SU-DHL-6 (cell line): ENCODE data around the gene TBX5.

Source experiments
- H2AFZ ChIP-seq: fragments of 200-600 bp; sonication (generic); 2 replicates; pipeline ENCODE4 v1.6.1; 2014; ENCODE audit warnings: low read depth, mild to moderate bottlenecking, moderate library complexity, mixed read lengths, antibody characterized with exemption, low read length; ENCODE audit not compliant: severe bottlenecking
- H3F3A ChIP-seq: fragments of 200-600 bp; shearing (Covaris generic); 2 replicates; pipeline ENCODE4 v1.6.0; 2016; ENCODE audit warnings: antibody characterized with exemption, mild to moderate bottlenecking; ENCODE audit not compliant: insufficient read depth
- H3K27ac ChIP-seq: fragments of 200-600 bp; sonication (generic); 2 replicates; pipeline ENCODE4 v1.5.1; 2016; ENCODE audit warnings: low read depth, mild to moderate bottlenecking, low read length, moderate library complexity, mixed read lengths
- H3K27me3 ChIP-seq: fragments of 200-600 bp; sonication (generic), shearing (Covaris generic); 2 replicates; pipeline ENCODE4 v1.6.0; 2014; ENCODE audit warnings: mild to moderate bottlenecking, low read length
- H3K36me3 ChIP-seq: fragments of 200-600 bp; sonication (generic); 2 replicates; pipeline ENCODE4 v1.6.1; 2014; ENCODE audit warnings: mild to moderate bottlenecking, low read length, mixed read lengths
- H3K4me2 ChIP-seq: fragments of 300-600, 200-600 bp; shearing (Covaris generic), sonication (generic); 2 replicates; pipeline ENCODE4 v1.6.0; 2014; ENCODE audit warnings: low read length, low read depth, mild to moderate bottlenecking; ENCODE audit not compliant: poor library complexity, severe bottlenecking
- H3K4me3 ChIP-seq: fragments of 200-600 bp; sonication (generic); 2 replicates; pipeline ENCODE4 v1.5.1; 2014; ENCODE audit warnings: antibody characterized with exemption, low read length, mild to moderate bottlenecking, mixed read lengths; ENCODE audit not compliant: insufficient read depth, poor library complexity, severe bottlenecking
- H3K79me2 ChIP-seq: fragments of 200-600 bp; sonication (generic); 2 replicates; pipeline ENCODE4 v1.6.1; 2014; ENCODE audit warnings: mild to moderate bottlenecking, low read length, moderate library complexity; ENCODE audit not compliant: insufficient read depth
- H3K9ac ChIP-seq: fragments of 200-600 bp; sonication (generic); 2 replicates; pipeline ENCODE4 v1.7.0; 2014; ENCODE audit warnings: mild to moderate bottlenecking, low read length
- H3K9me2 ChIP-seq: fragments of 200-600 bp; sonication (generic); replicated peaks from 2 replicates; pipeline ENCODE4 v1.6.1; 2014; ENCODE audit warnings: low read length; ENCODE audit not compliant: insufficient read depth
- H3K9me3 ChIP-seq: fragments of 200-600 bp; sonication (generic); 2 replicates; pipeline ENCODE4 v1.6.1; 2014; ENCODE audit warnings: low read length, mixed read lengths; ENCODE audit not compliant: insufficient read depth
- H4K20me1 ChIP-seq: fragments of 200-600 bp; sonication (generic); 2 replicates; pipeline ENCODE4 v1.6.1; 2014; ENCODE audit warnings: low read depth, mild to moderate bottlenecking, antibody characterized with exemption, low read length, moderate library complexity, mixed read lengths
- EZH2phosphoT487 ChIP-seq: fragments of 200-600 bp; sonication (generic), shearing (Covaris generic); conservative IDR thresholded peaks from 2 replicates; pipeline ENCODE4 v1.6.1; 2018; ENCODE audit warnings: mild to moderate bottlenecking, antibody characterized with exemption, low read length, moderate library complexity, mixed read lengths
- TF ChIP-seq, protein P1 (sequence below): fragments of 200-600 bp; sonication (generic); IDR thresholded peaks from one replicate; pipeline ENCODE4 v1.5.1; 2017; ENCODE audit warnings: antibody characterized with exemption, mild to moderate bottlenecking, low read length, moderate library complexity; ENCODE audit not compliant: insufficient read depth, poor library complexity, severe bottlenecking

Gene TBX5

GRCh38 chr12:114395233-114395632, 10.7 kb downstream of the TBX5 start:
- Histone ChIP-seq H3K4me3 (no peak overlapping the region), H3K27me3 (no peaks in the 10 kb centered on the region), H3F3A (no peaks in the 10 kb centered on the region), H3K79me2 (no peaks in the 10 kb centered on the region), H3K27ac (no peak overlapping the region), H2AFZ (no peak overlapping the region), H3K4me2 (no peak overlapping the region), H3K36me3 (no peaks in the 10 kb centered on the region), H4K20me1 (no peaks in the 10 kb centered on the region), H3K9me3 (no peaks in the 10 kb centered on the region), H3K9ac (no peak overlapping the region), H3K9me2 (no peaks in the 10 kb centered on the region)
- TF ChIP-seq EZH2phosphoT487 = no peak
- TF ChIP-seq, protein P1, sequence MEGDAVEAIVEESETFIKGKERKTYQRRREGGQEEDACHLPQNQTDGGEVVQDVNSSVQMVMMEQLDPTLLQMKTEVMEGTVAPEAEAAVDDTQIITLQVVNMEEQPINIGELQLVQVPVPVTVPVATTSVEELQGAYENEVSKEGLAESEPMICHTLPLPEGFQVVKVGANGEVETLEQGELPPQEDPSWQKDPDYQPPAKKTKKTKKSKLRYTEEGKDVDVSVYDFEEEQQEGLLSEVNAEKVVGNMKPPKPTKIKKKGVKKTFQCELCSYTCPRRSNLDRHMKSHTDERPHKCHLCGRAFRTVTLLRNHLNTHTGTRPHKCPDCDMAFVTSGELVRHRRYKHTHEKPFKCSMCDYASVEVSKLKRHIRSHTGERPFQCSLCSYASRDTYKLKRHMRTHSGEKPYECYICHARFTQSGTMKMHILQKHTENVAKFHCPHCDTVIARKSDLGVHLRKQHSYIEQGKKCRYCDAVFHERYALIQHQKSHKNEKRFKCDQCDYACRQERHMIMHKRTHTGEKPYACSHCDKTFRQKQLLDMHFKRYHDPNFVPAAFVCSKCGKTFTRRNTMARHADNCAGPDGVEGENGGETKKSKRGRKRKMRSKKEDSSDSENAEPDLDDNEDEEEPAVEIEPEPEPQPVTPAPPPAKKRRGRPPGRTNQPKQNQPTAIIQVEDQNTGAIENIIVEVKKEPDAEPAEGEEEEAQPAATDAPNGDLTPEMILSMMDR = no peak

GRCh38 chr12:114393569-114393968, 12.4 kb downstream of the TBX5 start:
- Histone ChIP-seq H3K9ac (no peak overlapping the region), H3K27ac (no peak overlapping the region), H3K4me3 (no peak overlapping the region), H2AFZ (no peak overlapping the region), H3K36me3 (no peaks in the 10 kb centered on the region), H3F3A (no peaks in the 10 kb centered on the region), H3K79me2 (no peaks in the 10 kb centered on the region), H3K4me2 (no peak overlapping the region), H4K20me1 (no peaks in the 10 kb centered on the region), H3K9me3 (no peaks in the 10 kb centered on the region), H3K27me3 (no peaks in the 10 kb centered on the region), H3K9me2 (no peaks in the 10 kb centered on the region)
- TF ChIP-seq EZH2phosphoT487 = no peak
- TF ChIP-seq, protein P1 = no peak

DNA sequence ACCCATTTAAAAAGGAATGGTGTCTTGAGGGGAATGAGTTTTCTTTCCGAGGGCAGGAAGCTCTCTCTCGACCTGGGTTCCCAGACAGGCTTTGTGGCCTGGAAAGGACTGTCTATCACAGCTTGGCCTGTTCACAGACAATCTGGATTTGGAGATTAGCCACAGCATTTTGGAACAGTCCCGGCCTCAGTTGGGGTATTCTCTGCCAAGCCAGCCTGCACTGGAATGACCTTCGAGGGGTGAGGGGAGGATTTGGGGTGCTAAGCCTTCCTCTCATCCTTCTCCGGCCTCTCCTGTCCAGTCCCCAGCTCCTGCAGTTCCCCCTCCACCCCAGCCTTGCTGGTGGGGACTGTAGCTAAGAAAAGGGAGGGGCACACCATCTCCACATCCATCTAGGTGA, 13.0 kb downstream of the TBX5 start:
- Histone ChIP-seq H3K27me3 (no peaks in the 10 kb centered on the region), H3K4me2 (no peak overlapping the region)
- TF ChIP-seq, protein P1 = no peak
- no peak for TF ChIP-seq EZH2phosphoT487

More for the DNA sequence above, 13.0 kb downstream of the TBX5 start:
- no peaks in the 10 kb centered on the region for H3K9me3 ChIP-seq
- no peaks in the 10 kb centered on the region for H3F3A ChIP-seq
- no peak overlapping the region for H3K27ac ChIP-seq
- no peak overlapping the region for H3K4me3 ChIP-seq
- H3K9ac ChIP-seq = no peak overlapping the region
- no peaks in the 10 kb centered on the region for H3K36me3 ChIP-seq
- H2AFZ ChIP-seq = no peak overlapping the region
- H4K20me1 ChIP-seq = no peaks in the 10 kb centered on the region
- H3K9me2 ChIP-seq = no peaks in the 10 kb centered on the region
- H3K79me2 ChIP-seq = no peaks in the 10 kb centered on the region
